DMS 273 (cell line): Measurements from ENCODE around the gene OAT.
A peak's percentile ranks its signal among the peaks of the same experiment; 100 is the strongest.
"Not testable (repeated sequence)": the region's sequence is repeated elsewhere in the genome, so short reads cannot be mapped to it uniquely, and the experiment has no call there.

Experiments used
- DNase-seq: peaks from one replicate; lab custom pipeline; 2025; ENCODE audit not compliant: unreplicated experiment; lab: John Stamatoyannopoulos, UW

The OAT gene

DNA sequence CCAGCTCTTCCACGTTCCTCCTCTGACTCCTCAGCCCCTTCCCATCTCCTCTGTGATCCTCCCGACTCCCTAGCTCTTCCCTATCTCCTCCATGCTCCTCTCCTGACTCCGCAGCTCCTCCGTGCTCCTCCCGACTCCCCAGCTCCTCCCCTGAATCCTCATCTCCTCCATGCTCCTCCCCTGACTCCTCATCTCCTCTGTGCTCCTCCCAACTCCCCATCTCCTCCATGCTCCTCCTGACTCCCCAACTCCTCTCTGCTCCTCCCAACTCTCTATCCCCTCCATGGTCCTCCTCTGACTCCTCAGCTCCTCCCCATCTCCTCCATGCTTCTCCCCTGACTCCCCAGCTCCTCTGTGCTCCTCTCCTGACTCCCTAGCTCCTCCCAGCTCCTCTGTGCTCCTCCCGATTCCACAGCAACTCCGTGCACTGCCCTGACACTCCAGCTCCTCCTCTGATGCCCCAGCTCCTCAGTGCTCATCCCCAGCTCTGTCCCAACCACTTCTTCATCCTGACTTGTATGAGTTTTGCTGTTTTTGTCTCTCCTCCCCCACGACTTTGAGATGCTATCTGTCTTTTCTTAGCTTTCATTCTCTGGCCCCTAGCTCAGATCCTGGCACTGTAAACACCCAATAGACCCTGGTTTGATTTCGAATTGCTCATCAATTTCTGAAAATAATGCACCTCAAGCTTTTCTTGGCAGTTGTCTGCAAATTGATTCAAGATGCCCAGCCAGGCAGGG is 38.3 kb downstream of the OAT start:
- no peak for DNase-seq

DNA sequence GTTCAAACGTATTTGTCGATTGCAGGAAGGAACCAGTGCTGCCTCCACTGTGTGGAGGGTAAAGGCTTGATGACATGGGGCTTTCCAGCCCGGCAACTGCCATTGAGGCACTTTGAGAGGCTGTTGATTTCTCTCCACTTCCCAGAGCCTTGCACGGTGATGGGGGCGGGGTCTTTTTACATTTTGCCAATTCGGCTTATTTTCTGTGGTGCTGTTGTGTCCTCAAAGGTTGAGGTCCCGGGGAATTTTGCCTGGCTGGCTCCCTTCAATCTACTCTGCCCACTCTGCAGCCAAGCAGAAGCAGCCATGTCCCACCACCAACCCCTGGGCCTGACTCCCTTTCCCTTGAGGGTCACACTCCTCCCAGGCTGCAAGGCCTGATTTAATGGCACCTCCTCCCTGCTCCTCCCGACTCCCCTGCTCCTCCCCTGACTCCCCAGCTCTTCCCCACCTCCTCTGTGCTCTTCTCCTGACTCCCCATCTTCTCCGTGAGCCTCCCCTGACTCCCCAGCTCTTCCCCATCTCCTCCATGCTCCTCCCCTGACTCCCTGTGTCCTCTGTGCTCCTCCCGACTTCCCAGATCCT is 39.0 kb downstream of the OAT start:
- DNase-seq: no peak

DNA sequence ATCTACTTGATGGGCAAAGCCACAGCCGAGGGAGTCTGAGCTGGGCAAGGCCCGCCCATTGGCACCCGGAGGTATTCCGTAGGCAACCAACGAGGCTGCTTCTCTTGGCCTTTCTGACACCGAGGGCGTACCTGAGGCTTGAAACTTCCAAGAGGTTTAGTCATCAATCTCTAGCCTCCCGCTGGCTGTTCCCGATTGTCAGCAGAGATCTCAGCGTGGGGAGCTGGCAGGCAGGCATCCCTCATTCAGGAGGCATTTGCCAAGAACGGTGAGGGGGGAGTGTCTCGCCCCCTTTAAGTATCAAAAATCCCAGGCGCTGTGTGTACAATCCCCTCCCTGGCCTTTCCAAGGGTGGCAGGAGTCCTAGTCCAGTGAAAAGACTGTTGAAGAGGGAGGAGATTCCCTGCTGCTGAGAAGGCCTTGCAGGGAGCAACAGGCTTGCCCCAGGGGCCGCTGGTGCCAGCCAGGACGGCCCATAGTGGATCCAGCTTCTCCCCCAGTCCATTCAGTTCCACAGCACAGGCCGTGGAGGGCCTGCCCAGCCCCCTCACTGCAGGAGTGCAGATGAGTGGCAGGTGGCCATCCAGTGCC is 39.7 kb downstream of the OAT start:
- no peak for DNase-seq

DNA sequence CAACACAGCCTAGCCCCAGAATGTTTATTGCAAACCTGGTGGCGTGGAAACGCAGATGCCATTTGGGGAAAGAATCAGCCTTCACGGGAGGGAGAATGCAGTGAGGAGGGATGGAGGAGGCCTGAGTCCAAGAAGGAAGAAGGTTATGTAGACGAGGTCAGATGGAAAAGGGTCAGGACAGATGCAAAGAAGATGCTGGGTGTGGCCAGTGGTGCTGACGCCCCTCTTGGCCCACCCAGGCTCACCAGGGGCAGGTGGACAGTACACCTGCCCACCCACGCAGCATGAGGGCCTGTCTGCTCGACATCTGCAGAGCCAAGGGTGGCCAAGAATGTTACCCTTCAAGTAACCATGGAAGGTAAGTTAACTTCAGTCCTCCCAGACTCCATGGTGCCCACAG is 40.5 kb downstream of the OAT start:
- no peak for DNase-seq

DNA sequence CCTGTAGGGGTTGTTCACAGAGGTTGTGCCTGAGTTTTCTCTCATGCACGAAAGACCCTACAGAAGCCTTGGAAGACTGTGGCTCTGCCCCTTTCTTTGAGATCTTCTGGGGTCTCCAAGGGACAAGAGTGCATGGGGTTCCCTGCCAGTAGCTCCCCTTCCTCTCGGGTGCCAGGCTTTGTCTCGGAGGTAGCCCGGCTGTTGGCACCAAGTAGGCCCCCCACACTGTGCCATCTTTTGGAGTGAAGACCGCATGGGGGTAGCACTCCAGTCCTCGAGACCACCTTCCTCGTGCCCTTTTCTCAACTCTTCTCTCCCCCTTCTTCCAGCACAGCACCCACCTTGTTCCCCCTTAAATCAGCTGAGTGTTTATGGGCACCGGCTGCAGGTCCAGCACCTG is 41.6 kb downstream of the OAT start:
- DNase-seq: no peak

DNA sequence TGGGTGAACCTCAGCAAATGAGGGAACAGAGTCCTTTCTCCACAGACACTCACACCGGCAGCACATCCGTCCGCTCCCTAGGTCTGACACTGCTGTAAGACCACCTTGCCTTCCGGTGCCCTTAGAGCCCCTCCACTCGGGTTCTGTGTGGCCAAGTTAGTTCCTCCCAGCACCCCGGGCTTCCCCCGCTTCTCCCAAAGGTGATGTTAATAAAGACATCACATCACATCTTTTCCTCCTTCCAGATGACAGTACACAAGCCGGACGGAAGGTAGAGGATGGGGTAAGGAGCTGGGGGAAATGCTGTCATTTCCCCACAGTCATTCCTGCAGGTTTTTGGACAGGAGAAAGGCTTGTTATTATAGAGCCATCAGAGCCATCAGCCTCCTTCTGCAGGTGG is 42.3 kb downstream of the OAT start:
- no peak for DNase-seq

DNA sequence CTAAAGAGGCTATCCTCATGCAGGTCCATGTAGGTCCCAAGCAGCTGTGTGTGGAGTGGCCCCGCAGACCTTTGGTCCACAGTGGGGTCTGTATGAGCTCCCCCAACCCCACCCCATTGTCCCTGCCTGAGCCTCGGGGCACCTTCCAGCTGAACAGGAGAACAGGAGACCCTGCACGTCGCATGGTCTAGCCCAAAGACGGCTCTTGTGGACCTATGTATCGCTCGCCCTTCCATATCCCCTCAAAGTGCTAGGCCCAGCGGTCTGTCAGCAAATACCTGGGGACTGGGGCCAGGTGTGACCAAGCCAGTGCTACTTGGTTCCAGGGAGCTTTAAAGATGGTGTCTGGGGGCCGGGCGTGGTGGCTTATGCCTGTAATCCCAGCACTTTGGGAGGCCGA is 43.0 kb downstream of the OAT start:
- no peak for DNase-seq

DNA sequence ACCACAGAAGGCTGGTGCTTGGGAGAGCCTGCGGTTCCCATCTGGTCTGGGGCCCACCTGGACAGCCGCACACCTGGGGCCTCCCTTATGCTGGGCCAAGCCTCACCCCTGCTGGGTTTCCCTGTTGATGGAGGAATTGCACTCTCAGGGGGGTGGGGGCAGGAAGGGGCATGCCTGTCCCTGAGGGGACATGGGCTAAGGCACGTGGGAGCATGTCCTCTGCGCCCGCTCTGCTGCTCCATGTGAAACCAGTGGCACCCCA is 43.4 kb downstream of the OAT start:
- DNase-seq: no peak

DNA sequence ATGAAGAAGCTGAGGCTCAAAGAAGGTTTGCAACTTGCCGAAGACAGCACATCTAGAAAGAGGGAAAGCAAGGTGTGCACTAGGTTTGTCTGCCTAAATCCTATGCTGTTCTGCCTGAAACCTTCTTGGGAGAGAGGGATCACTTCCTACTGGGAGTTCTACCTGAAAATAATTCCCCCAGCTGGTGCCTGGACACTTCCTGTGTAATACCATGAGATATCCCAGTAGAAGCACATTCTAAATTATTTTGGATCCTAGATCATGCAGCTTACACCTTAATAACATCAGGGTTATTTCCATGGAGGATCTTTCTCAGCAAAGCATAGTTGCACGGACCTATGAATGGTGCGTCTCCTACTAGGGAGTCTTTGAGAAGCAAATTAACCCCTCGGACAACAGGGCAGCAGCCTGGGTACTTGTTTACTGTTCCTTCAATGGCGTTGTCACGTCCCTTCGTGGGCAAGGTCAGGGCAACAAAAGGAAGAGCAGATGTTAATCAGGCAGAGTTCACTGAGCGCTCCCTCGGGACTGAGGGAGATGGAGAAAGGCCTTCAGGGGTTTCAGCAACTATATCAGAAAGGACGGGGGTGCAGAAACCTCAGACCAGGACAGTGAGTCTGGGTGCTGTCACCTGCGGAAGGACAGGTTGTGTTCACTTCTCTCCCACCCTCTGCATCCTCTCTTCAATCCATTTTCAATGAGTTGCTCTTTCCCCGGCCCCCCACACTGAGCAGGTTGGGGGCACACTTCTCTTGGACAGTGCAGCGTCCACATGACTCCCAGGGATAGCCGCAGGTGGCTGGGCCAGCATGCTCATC is 44.0 kb downstream of the OAT start:
- DNase-seq: peak; percentile 14

DNA sequence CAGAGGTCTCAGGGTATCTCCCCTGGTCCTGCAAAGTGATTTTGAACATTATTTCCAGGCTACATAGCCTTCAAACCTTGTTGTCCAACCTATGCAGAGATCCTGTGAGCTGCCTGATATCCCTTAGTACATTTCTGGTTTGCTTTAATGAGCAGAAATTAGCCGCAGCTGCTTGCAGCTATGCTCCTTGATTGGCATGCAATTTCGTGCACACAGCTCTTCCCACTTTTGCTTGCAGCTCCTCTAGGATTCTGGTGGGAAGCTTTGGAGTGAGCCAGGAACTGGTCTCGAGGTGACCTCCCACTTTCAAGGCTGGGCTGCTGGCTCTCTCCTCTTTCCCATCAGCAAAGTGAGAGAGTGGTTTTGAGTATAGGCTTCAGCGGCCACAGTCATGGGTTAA is 45.8 kb downstream of the OAT start:
- no peak for DNase-seq

DNA sequence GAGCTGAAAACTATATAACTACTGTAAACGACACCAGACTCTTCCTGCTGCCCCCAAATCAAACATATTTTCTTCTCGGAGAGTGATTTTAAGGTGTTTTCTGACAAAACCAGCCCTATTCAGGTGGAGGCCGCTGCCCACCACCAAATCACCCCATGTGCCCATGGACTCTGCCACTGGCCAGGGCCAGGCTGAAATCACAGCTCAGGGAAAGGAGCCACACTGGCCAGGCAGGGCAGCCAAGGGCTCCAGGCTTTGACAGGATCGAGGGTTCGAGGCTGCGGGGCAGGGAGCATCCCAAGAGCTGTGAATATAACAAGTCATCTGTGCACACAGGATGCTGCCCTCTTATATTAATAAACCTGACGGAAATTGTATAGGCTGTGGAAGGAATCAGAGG is 48.3 kb downstream of the OAT start:
- DNase-seq: no peak

DNA sequence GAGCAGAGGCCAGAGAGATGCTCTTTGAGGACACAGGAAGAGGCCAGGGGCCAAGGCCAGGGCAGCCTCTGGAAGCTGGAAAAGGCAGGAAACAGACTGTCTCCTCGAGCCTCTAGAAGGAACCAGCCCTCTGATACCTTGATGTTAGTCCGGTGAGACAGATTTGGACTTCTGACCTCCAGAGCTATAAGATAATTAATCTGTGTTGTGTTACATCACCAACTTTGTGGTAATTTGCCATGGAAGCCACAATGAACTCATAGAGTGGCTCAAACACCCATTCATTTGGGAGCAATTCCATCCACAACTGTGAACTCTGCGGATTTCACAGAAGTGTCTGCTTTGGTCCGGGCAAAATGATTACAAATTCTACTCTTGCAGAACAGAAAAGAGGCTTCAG is 48.7 kb downstream of the OAT start:
- DNase-seq: no peak

DNA sequence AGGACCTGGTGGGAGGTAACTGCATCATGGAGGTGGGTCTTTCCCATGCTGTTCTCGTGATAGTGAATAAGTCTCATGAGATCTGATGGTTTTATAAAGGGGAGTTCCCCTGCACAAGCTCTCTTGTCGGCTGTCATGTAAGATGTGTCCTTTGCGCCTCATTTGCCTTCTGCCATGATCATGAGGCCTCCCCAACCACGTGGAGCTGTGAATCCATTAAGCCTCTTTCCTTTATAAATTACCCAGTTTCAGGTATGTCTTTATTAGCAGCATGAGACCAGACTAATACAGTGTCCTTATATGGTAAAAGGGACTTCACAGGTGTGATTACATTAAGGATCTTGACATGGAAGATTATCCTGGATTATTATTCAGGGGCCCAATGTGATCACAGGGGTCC is 49.2 kb downstream of the OAT start:
- not testable (repeated sequence) for DNase-seq

DNA sequence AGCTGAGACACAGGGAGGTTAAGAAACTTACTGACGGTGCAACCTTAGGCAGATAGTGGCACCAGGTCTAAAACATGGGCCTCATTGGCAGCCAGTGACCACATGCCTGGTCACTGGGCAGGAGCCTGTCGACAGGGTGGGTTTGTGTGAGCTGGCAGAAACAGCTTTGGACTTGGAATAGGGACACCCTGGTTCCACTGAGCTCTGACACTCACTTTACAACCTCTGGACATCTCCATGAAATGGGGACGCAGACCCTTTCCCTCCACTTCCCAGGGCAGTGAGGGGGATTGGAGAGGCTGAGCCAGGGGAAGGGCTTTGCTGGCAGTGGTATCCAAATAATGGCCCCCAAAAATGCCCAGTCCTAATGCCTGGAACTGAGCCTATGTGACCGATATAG is 49.7 kb downstream of the OAT start:
- no peak for DNase-seq

DNA sequence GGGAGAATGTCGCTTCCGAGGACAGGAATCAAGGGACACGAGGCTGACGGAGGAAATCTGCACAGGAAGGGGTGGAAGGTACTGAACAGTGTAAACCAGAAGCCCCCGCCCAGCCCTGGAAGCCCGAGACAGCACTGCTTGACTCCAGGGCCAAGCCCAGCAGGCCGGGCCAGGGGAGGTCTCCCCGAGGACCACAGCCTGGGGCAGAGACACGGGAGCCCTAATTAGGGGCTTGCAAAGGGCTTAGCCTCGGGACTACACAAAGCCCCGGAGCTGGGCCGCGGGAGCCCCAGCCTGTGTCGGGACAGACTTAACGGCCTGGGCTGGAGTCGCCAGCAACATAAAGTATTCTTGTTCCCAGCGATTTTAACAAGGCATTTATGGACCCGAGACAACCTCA is 50.8 kb downstream of the OAT start:
- DNase-seq: no peak

DNA sequence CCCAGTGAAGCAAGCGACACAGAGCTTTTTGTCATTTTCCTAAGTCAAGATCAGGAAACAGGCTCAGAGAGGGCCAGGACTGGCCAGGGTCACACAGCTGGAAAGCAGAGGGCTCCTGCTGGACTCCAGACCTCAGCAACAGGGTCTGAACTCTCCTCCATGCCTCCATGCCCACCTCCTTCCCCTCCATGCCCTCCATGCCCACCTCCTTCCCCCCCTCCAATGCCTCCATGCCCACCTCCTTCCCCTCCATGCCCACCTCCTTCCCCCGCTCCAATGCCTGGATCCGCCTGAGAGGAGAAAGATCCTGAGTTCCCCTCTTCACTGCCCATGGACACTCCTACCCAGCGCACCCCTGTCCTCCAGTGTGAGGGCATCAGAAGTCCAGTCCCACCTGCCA is 51.3 kb downstream of the OAT start:
- no peak for DNase-seq

DNA sequence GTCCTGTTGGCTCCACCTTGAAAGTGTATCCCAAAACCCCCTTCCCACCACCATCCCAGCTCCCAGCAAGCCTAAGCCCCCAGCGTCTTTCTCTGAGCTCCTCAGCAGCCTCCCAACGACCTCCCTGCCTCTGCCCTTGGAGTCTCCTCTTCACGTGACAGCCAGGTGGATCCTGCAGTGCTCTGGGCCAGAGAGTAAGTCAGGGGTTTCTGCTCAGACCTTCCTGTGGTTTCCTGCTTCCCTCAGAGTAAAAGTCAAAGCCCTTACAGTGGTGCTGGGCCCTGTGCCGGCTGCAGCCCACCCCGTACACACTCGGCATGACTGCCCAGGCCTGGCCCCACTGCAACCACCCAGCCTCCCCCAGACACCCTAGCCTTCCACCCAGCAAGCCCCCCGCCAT is 51.9 kb downstream of the OAT start:
- DNase-seq: no peak

DNA sequence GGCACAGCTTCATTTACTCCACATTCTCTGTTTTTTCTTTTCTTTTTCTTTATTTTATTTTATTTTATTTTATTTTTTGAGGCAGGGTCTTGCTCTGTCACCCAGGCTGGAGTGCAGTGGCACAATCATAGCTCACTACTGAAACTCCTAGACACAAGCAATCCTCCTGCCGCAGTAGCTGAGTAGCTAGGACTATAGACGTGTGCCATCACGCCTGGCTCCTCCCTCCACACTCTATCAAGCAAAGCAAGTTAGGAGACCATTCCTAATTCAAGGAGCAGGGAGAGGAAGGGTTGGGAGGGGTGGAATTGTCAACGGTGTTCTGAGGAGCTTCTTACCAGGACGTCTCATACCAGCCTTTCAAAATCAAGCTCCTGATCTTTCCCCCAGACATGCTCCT is 52.4 kb downstream of the OAT start:
- no peak for DNase-seq

DNA sequence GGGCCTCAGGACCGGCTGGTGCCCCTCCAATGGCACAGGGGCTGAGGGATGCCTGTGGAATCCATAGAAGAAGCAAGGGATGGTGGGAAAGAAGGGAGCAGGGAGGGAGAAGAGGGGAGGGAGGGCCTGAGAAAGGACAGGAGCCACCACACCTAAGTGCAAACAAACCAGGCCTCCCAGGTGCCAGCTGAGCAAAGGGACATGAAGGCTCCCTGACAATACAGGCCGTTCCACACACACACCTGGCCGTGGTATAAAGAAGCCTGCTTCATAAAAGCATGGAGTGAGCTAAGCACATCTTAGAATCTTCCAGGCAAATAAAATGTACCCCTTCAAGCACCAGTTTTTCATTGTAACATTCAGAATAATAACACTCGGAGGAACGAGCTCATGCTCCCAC is 54.0 kb downstream of the OAT start:
- DNase-seq: no peak

DNA sequence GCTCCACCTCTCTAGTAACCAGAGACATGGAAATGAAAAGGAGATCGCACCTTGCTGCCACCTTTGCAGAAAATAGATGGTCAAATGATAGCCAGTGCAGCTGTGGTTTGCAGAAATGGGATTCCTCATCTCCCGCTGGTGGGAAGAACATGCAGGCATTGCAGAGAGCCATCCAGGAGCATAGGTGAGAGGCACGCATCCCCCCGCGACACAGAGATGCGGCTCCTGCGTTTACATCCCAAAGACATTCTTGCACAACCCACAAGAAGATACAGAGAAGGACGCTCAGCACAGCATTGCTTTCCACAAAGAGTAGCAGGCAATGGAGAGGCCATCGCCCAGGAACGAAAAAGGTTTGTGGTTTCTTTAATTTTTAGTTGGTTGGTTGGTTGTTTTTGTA is 56.2 kb downstream of the OAT start:
- no peak for DNase-seq

DNA sequence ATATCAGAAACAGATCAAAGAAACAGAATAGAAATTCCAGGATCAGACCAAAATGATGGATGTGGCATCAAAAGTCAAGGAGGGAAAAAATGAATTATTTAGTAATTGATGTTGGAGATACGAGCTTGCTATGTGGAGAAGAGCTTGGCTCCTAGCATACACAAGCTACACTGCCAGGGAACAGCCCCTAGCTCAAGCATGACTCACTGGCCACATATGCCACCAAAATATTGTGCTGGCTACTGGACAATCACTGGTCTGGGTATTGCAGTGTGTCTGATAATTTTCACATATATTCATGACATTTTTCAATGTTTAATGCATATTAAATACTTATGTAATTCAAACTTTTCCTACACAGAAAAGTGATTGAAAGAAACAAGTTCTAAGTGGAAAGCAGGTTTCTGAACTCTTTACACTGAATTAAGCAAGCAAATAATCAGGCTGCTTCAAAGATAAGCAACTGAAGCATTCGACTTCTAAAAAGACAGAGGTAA is 59.3 kb downstream of the OAT start:
- no peak for DNase-seq

DNA sequence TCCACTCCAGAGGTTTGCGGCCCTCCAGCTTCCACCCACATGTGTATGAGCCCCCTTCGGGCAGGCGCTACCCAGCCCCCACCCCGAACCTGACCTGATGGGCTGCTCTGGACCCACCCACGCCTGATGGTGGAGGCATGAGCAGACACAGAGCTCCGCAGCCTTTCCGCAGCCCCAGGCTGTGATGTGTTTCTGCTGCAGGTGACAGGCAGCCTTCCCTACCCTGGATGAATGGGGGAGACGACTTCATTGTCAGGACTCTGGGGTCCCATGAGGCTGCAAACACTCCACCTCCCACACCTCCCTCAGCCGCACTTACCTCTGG is 61.2 kb downstream of the OAT start:
- DNase-seq: no peak
